Neural cell (in vitro differentiated cells): Measurements from ENCODE around the gene TECTB. TPM values are rescaled to one million over a fixed set of nuclear protein-coding genes. Genes with fewer than 3 reads are reported as not detected.

ENCODE experiments used
- H2AFZ ChIP-seq: fragments of 200-600, 300-800 bp; sonication (generic), shearing (Covaris generic); 2 replicates; pipeline ENCODE4 v1.6.0; 2014; ENCODE audit warnings: low read depth, mild to moderate bottlenecking, antibody characterized with exemption, low read length, moderate library complexity
- H3F3A ChIP-seq: fragments of 200-600 bp; shearing (Covaris generic); 2 replicates; pipeline ENCODE4 v1.6.1; 2016; ENCODE audit warnings: mild to moderate bottlenecking, moderate library complexity, mixed read lengths, antibody characterized with exemption, low read length; ENCODE audit not compliant: insufficient read depth, poor library complexity, severe bottlenecking
- H3K27ac ChIP-seq: fragments of 200-600, 300-800 bp; sonication (generic), shearing (Covaris generic); 2 replicates; pipeline ENCODE4 v1.5.1; 2014; ENCODE audit warnings: mild to moderate bottlenecking, low read length, moderate library complexity
- H3K27me3 ChIP-seq: fragments of 300-800, 200-600 bp; sonication (generic), shearing (Covaris generic); 2 replicates; pipeline ENCODE4 v1.6.0; 2014; ENCODE audit warnings: mild to moderate bottlenecking, low read depth, low read length, moderate library complexity; ENCODE audit not compliant: insufficient read depth
- H3K36me3 ChIP-seq: fragments of 300-800, 200-600 bp; sonication (generic), shearing (Covaris generic); 2 replicates; pipeline ENCODE4 v1.5.1; 2014; ENCODE audit warnings: mild to moderate bottlenecking, antibody characterized with exemption, low read length, moderate library complexity; ENCODE audit not compliant: insufficient read depth
- H3K4me2 ChIP-seq: fragments of 300-800, 200-600 bp; sonication (generic), shearing (Covaris generic); 2 replicates; pipeline ENCODE4 v1.6.0; 2014; ENCODE audit warnings: mild to moderate bottlenecking, low read length
- H3K4me3 ChIP-seq: fragments of 300-800, 200-600 bp; sonication (generic), shearing (Covaris generic); 2 replicates; pipeline ENCODE4 v1.5.1; 2014; ENCODE audit warnings: mild to moderate bottlenecking, low read length, moderate library complexity
- H3K79me2 ChIP-seq: fragments of 200-600 bp; shearing (Covaris generic); replicated peaks from 2 replicates; pipeline ENCODE4 v1.6.0; 2014; ENCODE audit warnings: mild to moderate bottlenecking, low read length, moderate library complexity; ENCODE audit not compliant: insufficient read depth
- H3K9ac ChIP-seq: fragments of 300-800, 200-600 bp; sonication (generic), shearing (Covaris generic); 2 replicates; pipeline ENCODE4 v1.6.1; 2016; ENCODE audit warnings: mild to moderate bottlenecking, low read length, mixed read lengths
- H3K9me2 ChIP-seq: fragments of 200-600 bp; shearing (Covaris generic); 2 replicates; pipeline ENCODE4 v1.6.1; 2016; ENCODE audit warnings: mild to moderate bottlenecking, low read length, mixed read lengths; ENCODE audit not compliant: insufficient read depth
- H3K9me3 ChIP-seq: fragments of 200-600, 300-800 bp; sonication (generic), shearing (Covaris generic); 2 replicates; pipeline ENCODE4 v1.6.1; 2016; ENCODE audit warnings: mild to moderate bottlenecking, mixed run types, low read length, moderate library complexity, mixed read lengths
- H4K20me1 ChIP-seq: fragments of 200-600 bp; shearing (Covaris generic); 2 replicates; pipeline ENCODE4 v1.6.1; 2016; ENCODE audit warnings: mild to moderate bottlenecking, mixed run types; ENCODE audit not compliant: insufficient read depth
- EP300 ChIP-seq: fragments of 450-650 bp; conservative IDR thresholded peaks from 2 replicates; pipeline ENCODE4 v1.6.1; 2014; ENCODE audit warnings: antibody characterized with exemption, mild to moderate bottlenecking, moderate library complexity; ENCODE audit not compliant: poor library complexity, severe bottlenecking
- EZH2 ChIP-seq: fragments of 200-600, 300-800 bp; shearing (Covaris generic), sonication (generic); IDR thresholded peaks from 2 replicates; pipeline ENCODE4 v1.6.1; 2014; ENCODE audit warnings: antibody characterized with exemption, low read length, borderline replicate concordance, mild to moderate bottlenecking; ENCODE audit not compliant: insufficient read depth, poor library complexity, severe bottlenecking
- MXI1 ChIP-seq: fragments of 450-650 bp; conservative IDR thresholded peaks from 2 replicates; pipeline ENCODE4 v1.6.1; 2014; ENCODE audit warnings: antibody characterized with exemption, mild to moderate bottlenecking; ENCODE audit not compliant: poor library complexity, severe bottlenecking
- POLR2AphosphoS5 ChIP-seq: IDR thresholded peaks from 2 replicates; pipeline ENCODE4 v1.6.1; 2012
- RAD21 ChIP-seq: fragments of 450-650 bp; conservative IDR thresholded peaks from 2 replicates; pipeline ENCODE4 v1.6.1; 2014; ENCODE audit warnings: antibody characterized with exemption, mild to moderate bottlenecking, moderate library complexity
- SMC3 ChIP-seq: fragments of 450-650 bp; conservative IDR thresholded peaks from 2 replicates; pipeline ENCODE4 v1.6.1; 2014; ENCODE audit warnings: antibody characterized with exemption, mild to moderate bottlenecking, moderate library complexity; ENCODE audit not compliant: poor library complexity
- TAF1 ChIP-seq: IDR thresholded peaks from 2 replicates; pipeline ENCODE4 v1.6.1; 2012; ENCODE audit warnings: low read depth
- polyA plus RNA-seq: library from polyadenylated mRNA; depleted of rRNA; stranded (reverse); fragments of >200 nt; gene quantifications from 2 replicates; pipeline ENCODE4 v1.2.3, GENCODE V29; 2014
- TF ChIP-seq, protein P1 (sequence below): IDR thresholded peaks from 2 replicates; pipeline ENCODE4 v1.6.1; 2012; ENCODE audit warnings: borderline replicate concordance
- TF ChIP-seq, protein P2 (sequence below): fragments of 450-650 bp; IDR thresholded peaks from 2 replicates; pipeline ENCODE4 v1.5.1; 2014; ENCODE audit warnings: antibody characterized with exemption, mild to moderate bottlenecking, moderate library complexity; ENCODE audit not compliant: poor library complexity, severe bottlenecking

TECTB gene
- polyA plus RNA-seq, 1 donor from 2014 or later = not detected

DNA sequence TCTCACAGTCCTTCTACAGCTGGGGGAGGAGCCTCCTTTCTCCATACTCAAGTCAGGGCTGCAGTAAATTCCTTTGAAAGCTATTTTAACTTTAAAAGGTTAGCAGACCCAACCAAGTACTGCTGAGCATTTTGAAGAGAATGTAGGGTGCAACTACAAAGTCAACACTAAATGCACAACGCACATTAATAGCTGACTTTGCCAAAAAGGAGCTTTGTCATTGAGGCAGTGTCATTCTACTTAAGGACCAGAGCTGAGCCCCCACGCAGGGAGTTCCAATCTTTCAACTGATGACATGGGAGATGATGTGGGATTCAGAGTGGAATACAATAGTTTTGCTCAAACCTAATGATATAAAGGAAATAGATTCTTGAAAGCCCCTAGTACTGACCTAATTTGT lies 20.3 kb downstream of the TECTB start:
- Histone ChIP-seq H3K36me3 (no peaks in the 10 kb centered on the region), H3K9ac (no peak overlapping the region), H3K9me3 (no peaks in the 10 kb centered on the region), H3K79me2 (no peaks in the 10 kb centered on the region), H4K20me1 (no peaks in the 10 kb centered on the region), H3K4me2 (no peak overlapping the region), H3K27me3 (no peaks in the 10 kb centered on the region), H3K4me3 (no peak overlapping the region), H3F3A (no peaks in the 10 kb centered on the region), H3K9me2 (no peaks in the 10 kb centered on the region), H2AFZ (no peak overlapping the region), H3K27ac (no peak overlapping the region)
- TF ChIP-seq TAF1 (no peak), RAD21 (no peak), SMC3 (no peak), MXI1 (no peak), POLR2AphosphoS5 (no peak), EZH2 (no peak), EP300 (no peak)
- TF ChIP-seq, protein P1, sequence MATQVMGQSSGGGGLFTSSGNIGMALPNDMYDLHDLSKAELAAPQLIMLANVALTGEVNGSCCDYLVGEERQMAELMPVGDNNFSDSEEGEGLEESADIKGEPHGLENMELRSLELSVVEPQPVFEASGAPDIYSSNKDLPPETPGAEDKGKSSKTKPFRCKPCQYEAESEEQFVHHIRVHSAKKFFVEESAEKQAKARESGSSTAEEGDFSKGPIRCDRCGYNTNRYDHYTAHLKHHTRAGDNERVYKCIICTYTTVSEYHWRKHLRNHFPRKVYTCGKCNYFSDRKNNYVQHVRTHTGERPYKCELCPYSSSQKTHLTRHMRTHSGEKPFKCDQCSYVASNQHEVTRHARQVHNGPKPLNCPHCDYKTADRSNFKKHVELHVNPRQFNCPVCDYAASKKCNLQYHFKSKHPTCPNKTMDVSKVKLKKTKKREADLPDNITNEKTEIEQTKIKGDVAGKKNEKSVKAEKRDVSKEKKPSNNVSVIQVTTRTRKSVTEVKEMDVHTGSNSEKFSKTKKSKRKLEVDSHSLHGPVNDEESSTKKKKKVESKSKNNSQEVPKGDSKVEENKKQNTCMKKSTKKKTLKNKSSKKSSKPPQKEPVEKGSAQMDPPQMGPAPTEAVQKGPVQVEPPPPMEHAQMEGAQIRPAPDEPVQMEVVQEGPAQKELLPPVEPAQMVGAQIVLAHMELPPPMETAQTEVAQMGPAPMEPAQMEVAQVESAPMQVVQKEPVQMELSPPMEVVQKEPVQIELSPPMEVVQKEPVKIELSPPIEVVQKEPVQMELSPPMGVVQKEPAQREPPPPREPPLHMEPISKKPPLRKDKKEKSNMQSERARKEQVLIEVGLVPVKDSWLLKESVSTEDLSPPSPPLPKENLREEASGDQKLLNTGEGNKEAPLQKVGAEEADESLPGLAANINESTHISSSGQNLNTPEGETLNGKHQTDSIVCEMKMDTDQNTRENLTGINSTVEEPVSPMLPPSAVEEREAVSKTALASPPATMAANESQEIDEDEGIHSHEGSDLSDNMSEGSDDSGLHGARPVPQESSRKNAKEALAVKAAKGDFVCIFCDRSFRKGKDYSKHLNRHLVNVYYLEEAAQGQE = no peak
- TF ChIP-seq, protein P2, sequence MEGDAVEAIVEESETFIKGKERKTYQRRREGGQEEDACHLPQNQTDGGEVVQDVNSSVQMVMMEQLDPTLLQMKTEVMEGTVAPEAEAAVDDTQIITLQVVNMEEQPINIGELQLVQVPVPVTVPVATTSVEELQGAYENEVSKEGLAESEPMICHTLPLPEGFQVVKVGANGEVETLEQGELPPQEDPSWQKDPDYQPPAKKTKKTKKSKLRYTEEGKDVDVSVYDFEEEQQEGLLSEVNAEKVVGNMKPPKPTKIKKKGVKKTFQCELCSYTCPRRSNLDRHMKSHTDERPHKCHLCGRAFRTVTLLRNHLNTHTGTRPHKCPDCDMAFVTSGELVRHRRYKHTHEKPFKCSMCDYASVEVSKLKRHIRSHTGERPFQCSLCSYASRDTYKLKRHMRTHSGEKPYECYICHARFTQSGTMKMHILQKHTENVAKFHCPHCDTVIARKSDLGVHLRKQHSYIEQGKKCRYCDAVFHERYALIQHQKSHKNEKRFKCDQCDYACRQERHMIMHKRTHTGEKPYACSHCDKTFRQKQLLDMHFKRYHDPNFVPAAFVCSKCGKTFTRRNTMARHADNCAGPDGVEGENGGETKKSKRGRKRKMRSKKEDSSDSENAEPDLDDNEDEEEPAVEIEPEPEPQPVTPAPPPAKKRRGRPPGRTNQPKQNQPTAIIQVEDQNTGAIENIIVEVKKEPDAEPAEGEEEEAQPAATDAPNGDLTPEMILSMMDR = no peak

DNA sequence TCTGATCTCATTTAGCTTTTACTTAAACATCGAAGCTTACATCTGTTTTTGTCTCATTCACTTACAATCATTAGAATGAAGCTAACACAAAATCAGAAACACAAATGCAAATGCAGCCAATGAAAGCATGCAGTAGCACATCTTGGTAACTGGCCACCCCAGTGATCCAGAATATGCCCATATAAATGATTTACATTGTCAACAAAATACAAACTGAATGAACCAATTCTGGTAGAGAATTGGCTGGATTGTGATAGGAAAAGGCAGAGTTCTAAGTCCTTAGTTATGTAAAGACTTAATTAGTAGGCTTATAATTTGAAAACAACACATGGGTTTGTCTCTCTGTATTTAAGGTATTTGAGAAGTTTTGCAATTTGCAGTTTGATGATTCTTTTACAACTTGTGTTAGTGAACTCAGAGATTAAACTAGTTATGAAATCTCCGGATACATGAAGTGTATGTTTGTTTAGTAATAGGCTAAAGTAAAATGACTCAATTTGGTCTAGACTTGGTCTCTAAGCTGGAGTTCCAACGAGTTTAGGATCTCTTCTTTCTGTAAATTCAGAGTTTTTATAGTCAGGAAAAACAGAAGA lies 21.2 kb downstream of the TECTB start:
- Histone ChIP-seq H3K4me2 (no peak overlapping the region), H3F3A (no peaks in the 10 kb centered on the region)

More for the DNA sequence above, 21.2 kb downstream of the TECTB start:
- Histone ChIP-seq H3K9me3 (no peaks in the 10 kb centered on the region), H3K4me3 (no peak overlapping the region), H3K36me3 (no peaks in the 10 kb centered on the region), H3K27ac (no peak overlapping the region), H3K27me3 (no peaks in the 10 kb centered on the region), H3K9me2 (no peaks in the 10 kb centered on the region), H4K20me1 (no peaks in the 10 kb centered on the region), H3K9ac (no peak overlapping the region), H3K79me2 (no peaks in the 10 kb centered on the region), H2AFZ (no peak overlapping the region)
- TF ChIP-seq MXI1 = no peak
- no peak for TF ChIP-seq POLR2AphosphoS5
- TF ChIP-seq, protein P2 = no peak
- no peak for TF ChIP-seq RAD21
- no peak for TF ChIP-seq EZH2
- no peak for TF ChIP-seq TAF1
- TF ChIP-seq EP300 = no peak
- TF ChIP-seq SMC3 = no peak
- TF ChIP-seq, protein P1 = no peak
